Measurements from ENCODE around the gene AFAP1.

Gene AFAP1

DNA sequence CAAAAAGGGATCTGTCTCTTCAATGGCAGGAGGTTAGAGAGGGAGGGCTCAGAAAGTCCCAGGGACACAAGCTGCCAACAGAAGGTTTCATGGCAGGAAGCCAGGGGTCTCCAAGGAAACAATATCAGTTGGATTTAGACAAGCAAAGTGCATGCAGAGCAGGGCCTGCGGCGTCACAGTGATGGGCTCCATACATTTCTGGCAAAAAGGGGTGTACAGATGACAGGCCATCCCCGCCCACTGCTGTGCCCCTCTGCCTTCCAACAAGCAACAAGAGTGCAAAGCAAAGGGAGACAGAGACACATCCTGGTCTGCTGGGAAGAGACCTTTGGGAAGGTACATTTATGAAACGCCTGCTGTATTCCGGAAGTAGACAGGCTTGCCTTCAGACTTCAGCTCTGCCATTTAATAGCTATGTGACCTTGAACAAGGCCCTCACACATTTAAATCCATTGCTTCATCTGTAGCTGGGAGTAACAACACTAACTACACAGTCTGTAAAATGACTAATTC, 121.2 kb downstream of the AFAP1 start:
- peak; percentile 77 to 93 for DNase-seq

DNA sequence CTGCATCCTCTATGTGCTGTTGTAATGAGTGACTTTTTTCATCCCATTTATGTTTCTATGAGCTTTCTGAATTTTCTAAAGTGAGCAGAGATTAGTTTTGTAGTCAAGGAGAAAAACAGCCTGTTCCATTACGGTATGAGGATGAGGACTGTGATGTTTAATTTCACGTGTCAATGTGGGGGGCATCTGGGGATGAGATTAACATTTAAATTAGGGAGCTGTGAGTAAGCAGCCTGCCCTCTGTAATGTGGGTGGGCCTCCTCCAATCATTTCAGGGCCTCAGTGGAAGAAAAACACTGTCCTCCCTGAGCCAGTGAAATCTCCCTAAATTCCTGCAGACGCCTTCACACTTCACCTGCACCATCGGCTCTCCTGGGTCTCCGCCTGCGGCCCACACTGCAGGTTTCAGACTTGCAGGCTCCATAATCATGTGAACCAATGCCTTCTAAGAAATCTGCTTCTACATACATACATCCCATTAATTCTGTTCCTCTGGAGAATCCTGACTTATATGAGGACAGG, 121.7 kb downstream of the AFAP1 start:
- DNase-seq: peak in 1 of 2 experiments; percentile 60

DNA sequence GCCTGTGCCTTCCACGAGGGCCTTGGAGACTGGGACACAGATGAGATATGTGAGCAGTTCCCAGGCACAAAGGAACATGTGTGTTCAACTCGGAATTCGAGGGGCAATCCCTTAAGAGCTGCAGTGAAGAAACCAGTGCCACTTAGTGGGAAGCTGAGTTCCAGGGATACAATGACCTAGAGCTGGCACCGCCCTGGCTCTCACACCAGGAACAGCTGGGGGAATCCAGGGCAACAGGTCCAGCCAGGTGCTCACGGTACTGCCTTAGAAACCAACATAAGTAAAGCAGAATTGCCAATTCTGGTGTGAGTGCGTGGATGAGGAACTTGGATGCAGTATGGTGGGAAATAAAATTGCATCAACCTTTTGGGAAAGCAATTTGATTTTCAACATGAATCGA, 122.9 kb downstream of the AFAP1 start:
- peak in 1 of 2 experiments; percentile 53 for DNase-seq

DNA sequence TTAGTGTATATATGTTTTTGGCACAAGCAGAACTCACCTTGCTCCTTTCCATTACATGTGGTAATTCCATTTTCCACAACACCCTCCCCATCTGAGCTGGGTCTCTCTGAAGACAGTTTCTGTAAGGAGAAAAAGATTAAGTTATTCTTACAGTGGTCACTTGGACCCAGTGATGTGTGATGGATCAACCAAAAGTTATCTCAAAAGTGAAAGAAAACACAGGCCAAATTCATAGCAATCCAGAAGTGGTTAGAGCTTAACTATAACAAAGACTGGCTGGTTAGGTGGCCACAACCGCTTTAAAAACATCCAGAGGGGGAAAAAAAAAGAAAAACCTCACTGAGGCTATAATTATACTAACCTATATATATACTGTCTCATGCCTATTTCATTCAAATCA, 123.7 kb downstream of the AFAP1 start:
- no peak for DNase-seq

DNA sequence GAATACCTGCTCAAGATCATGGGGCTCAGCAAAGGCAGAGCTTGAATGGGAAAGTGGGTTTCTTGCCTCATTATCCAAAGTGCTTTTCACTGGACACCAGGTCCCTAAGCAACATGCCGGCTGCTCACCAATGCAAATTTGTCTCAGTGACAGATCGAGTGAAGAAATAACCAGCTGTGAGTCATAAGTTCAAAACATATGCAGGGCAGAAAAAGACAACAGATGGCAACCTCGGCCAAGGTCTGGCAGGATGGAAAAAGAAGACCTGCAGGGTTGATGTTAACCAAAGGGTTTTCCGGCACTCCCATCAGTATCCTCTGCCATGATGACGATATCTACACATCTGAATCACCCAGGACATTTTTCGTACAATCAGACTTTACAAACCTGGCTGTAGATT, 124.1 kb downstream of the AFAP1 start:
- peak; percentile 49 to 90 for DNase-seq

DNA sequence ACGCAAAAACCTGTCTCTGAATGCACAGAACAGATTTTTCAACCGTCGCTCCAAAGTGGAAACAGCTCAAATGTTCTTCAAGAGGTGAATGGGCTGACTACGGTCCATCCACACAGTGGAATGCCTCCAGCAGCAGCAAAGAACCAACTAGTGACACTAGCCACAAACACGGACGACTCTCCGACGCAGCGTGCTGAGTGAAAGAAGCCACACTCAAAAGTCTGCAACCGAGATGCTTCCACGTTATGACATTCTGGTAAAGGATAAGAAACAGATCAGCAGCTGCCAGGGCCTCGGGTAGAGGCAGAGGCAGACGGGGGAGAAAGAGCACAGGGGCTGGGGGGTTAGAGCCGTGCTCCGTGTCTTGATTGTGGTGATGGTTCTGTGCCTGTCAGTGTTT, 125.2 kb downstream of the AFAP1 start:
- DNase-seq: no peak

DNA sequence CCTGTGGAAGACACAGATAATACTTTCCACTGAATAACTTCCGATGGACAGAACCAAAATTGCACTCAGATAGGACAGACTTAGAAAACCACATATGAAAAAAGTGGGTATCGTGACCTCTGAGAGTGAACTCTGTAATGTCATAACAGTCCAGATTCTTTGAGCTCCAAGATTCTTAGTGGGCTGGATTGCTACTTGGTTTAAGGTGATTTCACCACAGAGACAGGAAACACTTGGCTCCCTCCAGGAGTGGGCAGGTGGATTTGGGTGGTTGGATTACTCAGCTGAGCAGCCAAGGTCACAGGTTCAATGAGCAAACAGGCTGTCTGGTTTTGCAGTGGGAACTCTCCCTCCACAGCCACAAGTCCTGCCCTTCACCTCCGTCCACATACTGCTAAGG, 126.0 kb downstream of the AFAP1 start:
- DNase-seq: no peak

DNA sequence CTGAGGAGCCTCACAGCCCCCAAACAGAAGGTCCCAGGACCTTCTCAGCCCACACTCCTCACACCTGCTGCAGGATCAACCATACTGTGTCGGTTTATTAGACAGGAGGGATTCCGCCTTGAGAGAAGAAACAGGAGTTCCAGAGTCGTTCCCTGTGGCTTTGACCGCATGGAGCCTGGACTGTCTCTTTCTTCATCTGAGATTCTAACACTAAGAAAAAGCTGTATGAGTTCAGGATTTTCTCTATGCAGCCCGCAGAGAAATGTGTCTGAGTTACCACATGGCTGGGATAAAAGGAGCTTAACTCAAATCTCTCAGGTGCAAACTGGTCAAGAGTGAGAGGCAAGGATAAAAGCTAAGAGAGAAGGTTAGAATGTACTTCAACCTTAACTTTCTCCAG, 126.7 kb downstream of the AFAP1 start:
- DNase-seq: no peak

DNA sequence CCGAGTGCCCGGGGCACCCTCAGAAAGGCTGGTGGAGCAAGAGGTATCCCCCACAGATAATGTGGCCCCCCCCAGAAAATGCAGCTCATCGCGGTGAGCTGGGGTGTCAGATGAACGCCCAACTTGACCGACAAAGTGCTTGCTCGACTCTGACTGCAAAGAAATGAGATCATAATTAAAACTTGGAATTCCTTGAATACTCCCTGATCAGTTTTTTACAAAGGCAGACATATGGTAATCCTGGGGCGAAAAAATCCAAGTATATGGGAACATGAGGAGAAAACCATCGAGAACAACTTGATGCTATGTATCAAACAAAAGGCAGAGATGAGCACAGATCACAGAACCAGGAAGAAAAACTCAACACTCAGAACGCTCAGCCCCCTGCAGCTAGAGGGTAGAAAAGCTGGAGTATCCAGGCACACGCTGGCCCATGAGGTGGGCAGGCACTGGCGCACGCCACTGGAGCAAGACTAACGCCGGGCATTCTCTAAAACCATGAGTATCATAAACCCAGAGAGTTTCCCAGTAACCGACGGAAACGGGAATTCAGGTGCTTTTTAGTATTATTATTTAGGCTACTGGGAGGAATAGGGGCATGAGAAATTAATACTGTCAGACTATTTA, 127.3 kb downstream of the AFAP1 start:
- no peak for DNase-seq

DNA sequence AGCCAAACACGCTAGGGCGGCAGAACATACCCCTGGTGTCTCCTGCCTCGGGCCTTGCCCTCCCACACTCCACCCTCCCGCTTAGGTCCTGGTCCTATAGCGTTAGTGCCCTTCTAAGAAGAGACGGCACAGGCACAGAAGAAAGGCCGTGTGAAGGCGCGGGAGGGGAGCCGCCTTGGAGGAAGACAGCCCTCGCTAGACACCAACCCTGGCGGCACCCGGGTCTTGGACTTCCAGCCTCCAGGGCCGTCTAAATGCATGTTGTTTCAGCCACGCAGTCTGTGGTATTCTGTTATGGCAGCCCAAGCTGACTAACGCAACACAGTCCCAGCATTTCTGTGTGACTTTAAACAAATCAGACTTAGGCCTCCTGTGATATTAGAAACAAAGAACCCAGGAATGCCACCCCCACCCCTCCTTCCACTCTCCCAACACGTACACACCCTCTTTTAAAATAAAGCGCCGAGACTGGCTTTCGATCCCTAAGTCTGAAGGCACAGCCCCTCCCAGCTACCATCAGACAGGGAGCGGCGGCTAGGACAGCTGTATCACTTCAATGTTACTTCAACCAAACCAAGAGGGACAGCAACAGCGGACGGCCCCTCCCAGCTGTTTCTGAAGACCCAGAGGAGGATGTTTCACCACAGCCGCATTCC, 128.0 kb downstream of the AFAP1 start:
- no peak for DNase-seq

DNA sequence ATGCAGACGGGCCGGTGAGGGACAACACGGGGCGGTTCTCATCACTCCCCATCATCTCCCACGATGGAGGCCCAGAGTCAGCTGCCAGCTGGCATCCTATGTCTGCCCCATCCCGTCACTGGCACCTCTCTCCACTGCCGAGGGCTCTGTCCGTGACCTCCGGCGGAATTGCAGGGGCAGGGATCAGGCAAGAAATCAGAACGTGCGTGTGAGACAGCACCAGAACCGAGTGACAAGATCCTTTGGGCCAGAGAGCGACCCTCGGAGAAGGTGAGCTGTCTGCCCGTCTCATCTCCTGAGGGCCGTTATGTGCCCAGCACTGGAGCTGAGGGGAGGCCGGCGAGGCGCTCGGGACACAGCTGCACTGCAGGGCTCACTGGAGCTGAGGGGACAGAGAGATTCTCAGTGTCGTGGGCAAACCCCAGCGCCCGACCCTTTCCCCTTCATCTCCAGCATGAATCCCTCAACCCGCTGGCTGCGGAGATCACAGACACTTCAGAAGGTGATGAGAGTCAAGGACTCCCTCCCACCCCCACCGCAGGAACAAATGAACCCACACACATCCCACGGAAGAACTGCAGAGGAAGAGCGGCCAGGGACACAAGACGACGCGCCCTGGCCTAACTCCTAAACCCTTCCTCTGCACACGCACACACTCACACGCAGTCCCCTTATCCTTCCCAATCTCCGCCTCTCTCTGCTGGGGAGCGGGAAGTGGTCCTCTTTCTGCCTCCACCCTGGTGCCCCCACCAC, 128.7 kb downstream of the AFAP1 start:
- DNase-seq: no peak

DNA sequence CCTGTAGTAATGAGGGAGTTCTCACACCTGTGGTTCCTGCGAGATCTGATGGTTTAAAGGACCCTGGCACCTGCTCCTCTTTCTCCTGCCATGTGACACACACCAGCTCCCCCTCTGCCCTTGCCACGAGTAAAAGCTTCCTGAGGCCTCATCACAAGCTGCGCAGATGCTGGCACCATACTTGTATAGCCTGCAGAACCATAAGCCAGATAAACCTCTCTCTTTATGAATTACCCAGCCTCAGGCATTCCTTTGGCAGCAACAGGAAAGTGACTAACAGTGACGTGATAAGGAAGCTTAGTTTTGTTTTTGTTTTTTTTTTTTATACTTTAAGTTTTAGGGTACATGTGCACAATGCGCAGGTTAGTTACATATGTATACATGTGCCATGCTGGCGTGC, 130.9 kb downstream of the AFAP1 start:
- DNase-seq: no peak

DNA sequence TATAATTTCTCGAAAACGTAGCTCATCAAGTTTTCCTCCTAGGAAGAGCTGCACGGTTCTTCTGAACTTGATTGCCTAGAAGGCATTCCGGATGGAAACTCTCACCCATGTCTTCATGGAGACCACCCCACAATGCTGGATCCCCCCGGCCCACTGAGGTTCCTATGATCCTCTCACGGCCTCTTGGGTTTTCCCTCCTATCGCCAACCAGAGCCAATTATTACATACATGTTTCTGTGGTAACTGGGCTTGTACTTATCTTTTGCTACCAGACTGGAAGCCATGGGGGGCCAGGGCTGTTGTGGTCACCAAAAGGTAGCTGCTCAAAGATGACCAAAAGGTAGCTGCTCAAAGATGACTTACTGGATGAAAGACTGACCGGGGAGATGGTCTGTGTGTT, 131.5 kb downstream of the AFAP1 start:
- no peak for DNase-seq

DNA sequence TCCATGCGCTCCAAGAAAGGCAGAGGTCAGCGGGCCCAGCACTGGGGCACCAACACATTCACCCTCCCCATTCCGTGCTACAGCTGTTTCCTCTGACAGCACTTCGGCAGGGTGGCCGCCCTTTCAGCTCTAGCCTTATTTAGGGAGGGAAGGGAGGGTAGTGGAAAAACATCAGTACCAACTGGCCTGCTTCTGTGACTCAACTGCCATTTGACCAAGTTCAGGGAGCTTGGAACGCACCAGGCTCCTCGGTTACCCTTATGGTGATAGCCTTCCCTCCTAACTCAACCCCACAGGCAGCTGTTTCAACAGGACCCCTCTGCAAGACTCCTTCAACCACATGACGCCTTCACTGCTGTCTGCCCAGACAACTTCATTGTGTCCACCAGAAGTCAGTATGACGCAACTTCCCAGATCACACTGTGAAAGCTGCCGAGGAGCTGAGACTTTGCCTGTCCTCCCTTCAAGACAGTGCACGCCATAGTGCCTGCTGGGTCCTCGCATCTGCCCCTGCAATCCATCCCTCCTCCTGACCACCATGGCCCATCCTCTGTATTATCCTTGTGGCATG, 132.2 kb downstream of the AFAP1 start:
- DNase-seq: no peak

DNA sequence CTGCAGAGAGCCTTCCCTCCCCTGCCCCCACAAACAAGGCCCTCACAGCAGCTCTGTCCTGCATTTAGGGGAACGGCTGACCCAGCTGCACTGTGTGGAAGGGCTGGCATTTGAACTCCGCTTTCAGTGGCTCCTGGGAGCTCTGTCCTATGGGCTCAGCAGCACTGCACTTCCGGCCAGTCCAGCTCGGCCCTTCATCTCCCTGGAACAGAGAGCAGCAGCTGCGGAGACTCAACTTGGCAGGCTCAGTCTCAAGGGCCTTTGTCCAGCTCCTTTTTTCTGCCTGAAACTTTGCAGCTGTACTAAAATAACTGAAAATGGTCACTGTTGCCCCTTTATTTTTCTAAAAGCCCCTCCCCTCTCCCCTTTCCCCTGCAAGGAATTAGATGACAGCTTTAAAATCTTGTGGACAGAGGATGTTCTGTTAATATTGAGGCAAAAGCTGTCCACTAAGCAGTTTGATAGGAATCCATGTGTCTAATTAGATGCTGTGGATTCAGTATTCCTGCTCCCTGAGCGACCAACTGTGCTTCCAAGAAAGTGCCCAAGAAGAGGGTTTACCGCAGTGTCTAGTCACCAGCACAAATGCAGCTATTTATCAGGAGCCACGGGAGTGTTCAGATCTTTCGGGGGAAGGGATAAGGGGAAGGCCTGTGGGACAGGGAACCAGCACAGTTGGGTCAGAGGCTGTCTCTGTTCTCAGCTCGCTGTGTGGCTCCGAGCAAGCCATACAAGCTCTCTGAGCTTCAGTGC, 133.1 kb downstream of the AFAP1 start:
- no peak for DNase-seq

DNA sequence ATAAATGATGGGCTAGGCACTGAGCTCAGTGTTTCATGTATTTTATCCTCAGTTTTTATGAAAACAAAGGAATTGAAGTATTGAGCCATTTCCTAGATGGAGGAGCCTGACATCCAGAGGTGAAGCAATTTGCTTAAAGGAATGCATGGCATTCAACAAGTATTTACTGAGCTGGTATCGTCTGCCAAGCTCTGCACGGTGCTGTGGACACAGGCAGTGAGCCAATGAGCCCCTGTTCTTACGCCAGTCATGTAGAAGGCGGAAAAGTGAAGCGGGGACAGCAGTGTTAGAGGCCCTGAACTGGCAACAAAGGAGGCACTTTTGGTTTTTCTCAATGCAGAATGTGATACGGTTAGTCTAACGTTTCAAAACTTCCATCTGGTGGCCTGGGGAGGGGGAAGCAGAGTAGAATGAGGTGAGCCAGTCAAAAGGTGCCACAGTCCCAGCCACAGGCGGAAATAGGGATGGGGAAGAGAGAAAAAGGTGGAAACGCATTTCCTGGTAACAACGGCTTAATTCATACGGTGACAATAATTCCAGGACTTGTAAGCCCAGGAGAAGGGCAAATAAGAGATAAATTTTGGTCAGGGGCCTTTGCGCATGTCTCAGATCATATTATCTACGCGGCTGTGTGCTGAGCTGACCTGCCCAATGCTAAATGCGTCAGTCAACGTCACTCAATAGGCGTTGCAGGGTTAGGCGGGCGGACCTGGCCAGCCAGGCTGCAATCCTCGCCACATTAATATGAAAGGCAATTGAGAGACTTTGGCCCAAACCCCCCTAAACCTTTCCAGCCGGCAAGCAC, 133.9 kb downstream of the AFAP1 start:
- no peak for DNase-seq

DNA sequence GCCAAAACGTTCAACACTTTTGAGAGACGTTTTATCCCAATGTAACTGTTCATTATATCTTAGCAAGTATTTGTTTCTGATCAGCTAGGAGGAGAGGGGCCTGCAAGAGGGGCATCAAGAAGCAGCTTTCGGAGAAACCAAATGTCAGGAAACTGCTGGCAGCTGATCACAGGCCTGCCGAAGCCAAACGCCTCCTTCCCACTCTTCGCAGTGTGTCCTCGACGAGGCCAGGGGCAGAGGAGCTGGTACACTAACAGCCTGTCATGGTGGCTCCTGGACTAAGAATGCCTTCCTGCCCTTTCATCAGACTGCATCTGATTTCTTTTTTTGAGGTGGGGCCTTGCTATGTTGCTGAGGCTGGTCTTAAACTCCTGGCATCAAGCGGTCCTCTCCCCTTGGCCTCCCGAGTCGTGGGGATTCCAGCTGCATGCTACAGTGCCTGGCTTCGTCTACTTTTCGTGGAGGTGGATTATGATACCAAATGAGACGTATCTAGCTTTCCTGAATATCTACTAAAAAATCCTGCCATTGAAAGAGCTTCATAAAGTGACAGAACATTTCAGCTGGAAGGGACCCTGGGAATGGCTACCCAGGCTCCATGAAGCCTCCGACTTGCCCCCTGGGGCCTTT, 134.8 kb downstream of the AFAP1 start:
- DNase-seq: no peak

DNA sequence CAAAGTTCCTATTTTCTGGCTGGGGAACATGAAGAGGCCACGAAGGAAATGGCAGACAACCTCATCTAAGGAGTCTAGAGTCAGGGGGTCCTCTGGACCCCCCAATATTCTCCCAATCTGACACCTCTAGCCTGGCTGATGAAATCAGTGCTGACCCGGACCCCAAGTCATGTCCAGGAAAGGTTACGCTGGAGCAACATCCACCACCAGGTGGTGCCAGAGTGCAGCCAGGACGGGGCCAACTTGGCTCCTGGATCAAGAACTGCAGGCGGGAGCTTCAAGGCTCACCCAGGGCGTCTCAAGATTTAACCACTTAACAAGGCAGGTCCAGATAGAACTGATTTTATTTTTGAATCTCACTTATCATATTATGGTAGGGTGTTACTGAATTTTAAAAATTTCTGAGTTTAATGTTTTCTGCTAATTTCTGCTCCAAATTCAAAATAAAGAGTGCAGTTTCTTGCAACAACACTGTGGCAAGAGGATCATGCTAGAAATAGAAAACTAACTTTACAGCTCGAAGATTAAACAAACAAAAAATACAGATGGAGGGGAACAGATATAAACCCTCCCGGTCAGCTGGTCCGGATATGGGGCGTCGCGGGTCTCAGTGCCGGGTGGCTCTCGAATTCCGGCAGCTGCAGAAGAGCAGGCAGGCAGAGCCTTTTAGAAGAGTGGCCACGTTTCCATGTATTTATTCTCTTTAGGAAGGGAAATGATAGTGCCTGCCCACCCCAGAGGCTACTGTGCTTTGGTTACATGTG, 135.5 kb downstream of the AFAP1 start:
- peak; percentile 14 to 81 for DNase-seq

DNA sequence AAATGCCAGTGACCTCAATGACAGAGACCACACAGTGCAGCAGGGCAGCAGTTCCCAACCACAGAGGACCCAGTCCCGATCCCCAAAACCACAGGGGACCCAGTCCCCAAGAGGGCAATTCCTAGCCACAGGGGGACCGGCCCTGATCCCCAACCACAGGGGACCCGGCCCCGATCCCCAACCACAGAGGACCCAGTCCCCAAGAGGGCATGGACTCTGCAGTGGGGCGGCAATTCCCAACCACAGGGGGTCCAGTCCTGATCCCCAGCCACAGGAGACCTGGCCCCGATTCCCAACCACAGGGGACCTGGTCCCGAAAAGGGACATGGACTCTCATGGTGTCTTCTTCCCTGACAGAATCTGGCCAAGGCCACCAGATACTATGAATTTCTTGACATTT, 136.3 kb downstream of the AFAP1 start:
- no peak for DNase-seq

DNA sequence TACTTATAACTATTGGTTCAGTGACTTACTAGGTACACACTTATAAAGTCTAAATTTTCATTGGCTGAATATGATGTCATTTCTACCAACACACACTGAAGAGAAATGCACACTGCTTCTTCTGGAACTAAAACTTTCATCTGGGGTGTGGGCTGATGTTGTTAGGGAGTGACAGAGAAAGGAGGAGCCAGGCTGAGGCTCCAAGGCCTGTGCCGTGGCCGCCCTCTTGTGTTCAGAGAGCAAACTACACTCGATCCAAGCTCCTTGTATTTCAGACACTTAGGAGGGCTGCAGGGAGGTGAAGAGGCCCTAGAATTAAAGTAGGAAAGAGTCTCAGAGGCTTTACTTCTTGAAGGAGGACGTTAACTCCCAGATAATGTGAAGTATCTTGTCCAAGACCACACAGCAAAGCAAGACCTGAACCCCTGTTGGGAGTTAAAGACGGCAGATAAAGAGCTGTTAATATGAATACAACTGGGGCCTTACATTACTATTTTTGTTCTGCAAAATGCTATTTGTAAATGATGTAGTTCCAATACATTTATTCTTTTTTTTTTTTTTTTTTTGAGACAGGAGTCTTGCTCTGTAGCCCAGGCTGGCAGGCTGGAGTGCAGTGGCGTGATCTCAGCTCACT, 137.5 kb downstream of the AFAP1 start:
- DNase-seq: peak; percentile 70 to 81
